T-helper 2 cell (primary cell): ENCODE results near the gene ARID1B.

ENCODE experiments used
- DNase-seq, 5 experiments: peaks; one replicate each; pipeline versions ENCODE4 v3.0.0 to v3.0.0-alpha.2; 2012 to 2022

The ARID1B gene

GRCh38 chr6:156827382-156827781 lies 50.2 kb downstream of the ARID1B start:
- DNase-seq, result no peak

DNA sequence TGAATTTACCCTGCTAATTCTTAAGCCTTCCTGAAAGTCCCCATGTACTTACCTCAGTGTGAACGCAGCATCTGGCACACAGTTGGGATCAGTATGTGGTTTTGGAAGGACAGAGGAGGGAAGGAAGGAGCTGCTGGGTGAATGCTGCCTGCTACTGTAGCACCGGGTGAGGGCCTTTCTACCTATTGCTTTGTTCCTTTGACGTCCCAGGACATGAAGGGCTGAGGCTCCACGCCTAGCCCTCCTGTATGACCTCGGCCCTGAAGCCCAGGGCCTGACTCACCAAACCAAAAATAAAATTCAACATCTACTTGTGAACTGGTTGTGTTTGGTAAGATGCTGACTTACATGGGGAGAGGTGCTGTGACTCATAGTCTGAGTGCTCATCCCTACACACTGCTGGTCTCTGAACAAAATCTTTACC lies 51.1 kb downstream of the ARID1B start:
- DNase-seq, result no peak

DNA sequence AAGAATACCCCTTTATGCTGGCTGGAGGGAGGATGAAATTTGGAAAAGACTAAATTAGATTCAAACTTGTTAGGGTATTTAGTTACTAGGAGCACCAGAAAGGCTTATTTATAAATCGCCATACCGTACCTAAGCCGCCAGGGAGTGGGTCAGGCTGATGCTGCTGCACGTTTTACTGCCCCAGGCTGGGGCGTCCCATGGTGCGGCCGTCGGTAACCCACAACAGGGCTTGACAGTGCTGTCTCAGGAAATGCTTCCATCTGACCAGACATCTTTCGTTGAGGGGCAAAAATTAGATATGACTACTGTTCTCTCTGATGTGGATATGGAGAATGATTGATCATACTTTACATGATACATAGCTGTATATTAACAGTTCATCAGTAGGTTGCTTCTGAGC lies 52.9 kb downstream of the ARID1B start:
- no peak for DNase-seq

DNA sequence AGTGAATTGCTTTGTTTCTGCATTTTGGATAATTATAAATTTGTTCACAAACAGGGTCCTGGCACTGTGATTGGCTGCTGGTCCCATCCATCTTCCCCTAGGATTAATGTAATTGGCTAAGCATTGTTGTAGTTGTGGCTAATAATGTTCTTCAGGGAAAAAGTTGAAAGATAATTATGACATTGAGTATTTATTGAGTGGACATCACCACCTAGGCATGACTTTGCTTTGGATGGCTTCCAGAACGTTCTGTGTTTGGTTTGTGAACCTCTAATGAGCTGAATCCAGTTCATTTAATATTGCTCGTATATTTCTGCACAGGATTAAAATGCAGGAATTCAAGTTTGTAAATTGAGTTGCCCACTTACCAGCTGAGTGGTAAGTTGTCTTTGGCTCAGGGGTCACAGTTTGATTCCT lies 55.1 kb downstream of the ARID1B start:
- DNase-seq, result peak in 1 of 5 experiments; percentile 17

- peak in 1 of 5 experiments; percentile 26 for DNase-seq
Observed at GRCh38 chr6:156832669-156833068, 55.5 kb downstream of the ARID1B start.

GRCh38 chr6:156833755-156834154 lies 56.6 kb downstream of the ARID1B start:
- no peak for DNase-seq

GRCh38 chr6:156839129-156839528 lies 62.0 kb downstream of the ARID1B start:
- no peak for DNase-seq

- no peak for DNase-seq
Observed at GRCh38 chr6:156839591-156840001, 62.4 kb downstream of the ARID1B start.

- no peak for DNase-seq
Observed at GRCh38 chr6:156840136-156840535, 63.0 kb downstream of the ARID1B start.

GRCh38 chr6:156840606-156841005 lies 63.4 kb downstream of the ARID1B start:
- DNase-seq, result no peak

DNA sequence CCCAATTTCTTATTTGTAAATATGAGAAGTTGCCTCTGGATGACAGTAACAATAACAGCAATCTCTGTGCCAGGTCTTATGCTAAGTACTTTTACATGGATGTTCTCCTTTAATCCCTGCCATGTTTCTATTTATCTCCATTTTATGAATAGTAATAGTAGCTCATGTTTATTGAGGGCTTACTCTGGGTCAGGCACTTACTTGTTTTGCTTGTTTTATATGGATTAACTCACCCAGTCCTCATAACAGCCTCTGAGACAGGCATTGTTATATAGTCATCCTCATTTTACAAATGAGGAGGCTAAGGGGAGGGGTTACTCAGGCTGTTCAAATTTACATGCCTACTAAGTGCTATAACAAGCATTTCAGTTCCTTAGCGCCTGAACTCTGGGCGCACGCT lies 64.3 kb downstream of the ARID1B start:
- DNase-seq, result no peak

- DNase-seq, result no peak
Observed at GRCh38 chr6:156842598-156843250, 65.5 kb downstream of the ARID1B start.

DNA sequence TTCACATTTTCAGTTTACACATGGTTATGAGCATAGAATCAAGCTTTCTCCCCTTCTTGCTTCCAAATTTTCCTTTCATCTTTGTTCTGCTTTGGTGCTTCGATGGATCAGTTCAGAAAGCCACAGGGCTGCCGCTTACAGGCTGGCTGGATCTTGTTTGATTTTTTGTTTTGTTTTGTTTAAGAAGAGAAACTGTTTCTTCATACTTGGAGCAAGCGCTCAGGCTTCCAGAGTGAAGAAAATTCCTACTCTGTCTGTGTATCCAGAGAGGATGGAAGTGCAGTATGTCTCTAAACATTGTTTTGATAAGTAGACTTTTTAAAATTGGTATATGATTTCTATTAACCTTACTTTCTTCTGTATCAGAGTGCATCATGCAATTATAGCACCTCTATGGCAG lies 66.9 kb downstream of the ARID1B start:
- no peak for DNase-seq

GRCh38 chr6:156845454-156846155 lies 68.4 kb downstream of the ARID1B start:
- no peak for DNase-seq

- DNase-seq, result no peak
Observed at GRCh38 chr6:156846845-156847599, 69.8 kb downstream of the ARID1B start.

DNA sequence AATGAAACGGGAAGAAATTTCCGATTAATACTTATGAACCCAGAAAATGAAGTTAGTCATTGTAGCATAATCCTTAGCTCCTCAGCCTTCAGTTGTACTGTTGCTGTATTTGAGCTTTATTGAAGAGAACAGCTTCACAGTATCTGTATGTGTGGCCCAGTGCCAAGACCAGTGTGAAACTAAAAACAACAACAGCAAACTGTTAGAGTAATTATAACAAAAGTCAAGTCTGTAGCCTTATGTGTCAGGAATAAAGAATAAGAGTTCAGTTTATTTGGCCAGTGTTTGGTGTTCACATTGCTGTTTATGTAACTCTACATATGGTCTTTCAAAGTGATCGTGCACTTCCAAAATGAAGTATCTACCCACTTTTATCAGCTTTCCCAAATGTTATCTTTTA lies 70.9 kb downstream of the ARID1B start:
- DNase-seq, result no peak

- DNase-seq, result no peak
Observed at GRCh38 chr6:156848533-156848932, 71.4 kb downstream of the ARID1B start.

DNA sequence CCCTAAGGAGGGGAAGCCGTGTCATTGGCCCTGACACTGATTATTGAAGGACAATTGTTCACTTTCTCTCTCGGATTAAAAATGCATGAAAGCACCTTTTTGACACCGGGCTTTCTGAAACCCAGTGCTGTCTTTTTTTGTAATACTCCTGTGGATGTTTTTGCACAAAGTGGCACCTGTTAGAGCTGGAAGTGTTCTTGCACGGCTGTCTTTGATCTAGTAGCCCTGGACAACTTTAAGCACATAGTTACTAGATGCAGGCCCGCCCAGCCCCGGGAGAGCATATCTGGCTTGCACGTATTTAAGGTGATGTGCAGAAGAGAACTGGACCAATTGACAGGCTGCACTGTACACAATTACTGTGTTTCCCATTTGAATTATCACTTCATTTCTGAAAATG lies 72.6 kb downstream of the ARID1B start:
- no peak for DNase-seq

- DNase-seq, result no peak
Observed at GRCh38 chr6:156850353-156850752, 73.2 kb downstream of the ARID1B start.

DNA sequence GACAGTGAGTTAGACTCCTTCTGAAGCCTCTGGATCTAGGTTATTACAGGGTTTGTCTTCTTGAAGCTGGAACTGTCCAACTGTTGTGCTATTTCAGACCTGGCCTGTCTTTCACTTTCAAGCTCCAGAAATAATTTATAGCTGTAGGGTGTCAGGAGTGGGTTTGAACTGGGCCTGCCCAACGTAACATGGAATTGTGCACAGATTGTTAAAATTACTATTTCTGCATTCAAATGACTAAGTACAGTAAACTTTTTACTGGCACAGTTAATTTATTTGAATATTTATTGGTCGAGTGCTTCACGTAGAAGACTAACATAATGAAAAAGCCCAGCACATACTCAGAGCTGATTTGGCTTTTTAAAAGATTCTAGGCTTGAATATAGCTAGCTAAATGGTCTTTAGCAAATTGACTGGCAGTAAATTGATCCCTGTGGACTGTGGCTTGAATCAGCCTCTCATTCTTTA lies 74.3 kb downstream of the ARID1B start:
- DNase-seq, result no peak

DNA sequence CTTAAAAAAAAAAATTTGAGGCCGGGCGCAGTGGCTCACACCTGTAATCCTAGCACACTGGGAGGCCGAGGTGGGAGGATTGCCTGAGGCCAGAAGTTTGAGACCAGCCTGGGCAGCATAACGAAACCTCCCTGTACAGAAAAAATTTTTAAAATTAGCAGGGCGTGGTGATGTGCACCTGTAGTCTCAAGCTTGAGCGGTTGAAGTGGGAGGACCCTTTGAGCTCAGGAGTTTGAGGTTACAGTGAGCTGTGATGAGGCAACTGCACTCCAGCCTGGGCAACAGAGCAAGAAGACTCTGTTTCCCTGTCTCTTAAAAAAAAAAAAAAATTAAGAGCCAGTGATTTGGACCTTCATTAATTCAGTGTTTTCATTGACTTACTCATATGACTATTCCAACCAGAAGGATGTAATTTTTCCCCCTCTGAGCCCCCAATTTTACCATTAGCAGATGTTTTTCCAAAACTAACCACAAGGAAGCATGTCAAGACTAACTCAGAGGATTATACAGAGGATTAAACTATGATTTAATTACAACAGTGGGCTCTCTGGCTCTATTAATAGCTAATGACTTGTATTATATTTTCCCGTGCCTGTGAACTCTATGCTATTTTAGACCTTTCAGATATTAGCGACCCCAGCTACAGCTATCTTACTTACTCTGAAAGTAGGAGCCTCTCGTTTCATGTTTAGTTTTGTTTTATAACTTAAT lies 75.1 kb downstream of the ARID1B start:
- DNase-seq, result no peak

DNA sequence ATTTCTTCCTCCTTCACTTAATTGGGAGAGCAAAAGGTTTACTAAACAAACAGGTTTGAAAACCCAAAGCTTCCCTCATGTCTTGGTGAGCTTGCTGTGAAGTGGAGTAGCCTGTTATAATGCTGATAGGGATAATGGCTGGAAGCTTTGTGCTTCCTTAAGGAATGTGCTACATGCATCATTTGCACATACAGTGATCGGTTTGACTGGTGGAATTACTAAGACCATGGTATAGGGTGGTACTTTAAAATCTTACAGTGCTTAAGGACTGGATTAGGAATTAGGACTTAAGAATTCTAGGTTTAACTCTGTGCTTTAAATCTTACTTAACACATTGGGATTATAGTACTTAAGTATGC lies 75.7 kb downstream of the ARID1B start:
- no peak for DNase-seq

DNA sequence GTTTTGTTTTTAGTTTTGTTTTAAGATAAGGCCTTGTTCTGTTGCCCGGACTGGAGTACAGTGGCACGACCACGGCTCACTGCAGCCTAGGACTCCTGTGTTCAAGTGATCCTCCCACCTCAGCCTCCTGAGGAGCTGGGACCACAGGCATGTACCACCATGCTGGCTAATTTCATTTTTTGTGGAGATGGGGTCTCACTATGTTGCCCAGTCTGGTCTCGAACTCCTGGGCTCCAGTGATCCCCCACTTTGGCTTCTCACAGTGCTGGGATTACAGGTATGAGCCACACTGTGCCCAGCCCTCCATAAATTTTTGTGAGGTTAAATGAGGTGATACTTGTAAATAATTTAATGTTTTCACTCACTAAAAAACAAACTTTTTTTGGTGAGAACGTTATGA lies 76.6 kb downstream of the ARID1B start:
- no peak for DNase-seq
